Loucy (cell line): Measurements from ENCODE around the gene CLSTN2.

Experiments
- H2AFZ ChIP-seq: fragments of 200-600 bp; sonication (generic); 2 replicates; pipeline ENCODE4 v1.6.0; 2016; ENCODE audit warnings: antibody characterized with exemption, mild to moderate bottlenecking, low read length, moderate library complexity
- H3F3A ChIP-seq: fragments of 200-600 bp; 2 replicates; pipeline ENCODE4 v1.6.0; 2016; ENCODE audit warnings: antibody characterized with exemption, low read depth, mild to moderate bottlenecking
- H3K27me3 ChIP-seq: fragments of 200-600 bp; sonication (generic); 2 replicates; pipeline ENCODE4 v1.6.1; 2014; ENCODE audit warnings: low read length, mild to moderate bottlenecking; ENCODE audit not compliant: insufficient read depth, poor library complexity, severe bottlenecking
- H3K36me3 ChIP-seq: fragments of 200-600 bp; sonication (generic); 2 replicates; pipeline ENCODE4 v1.6.1; 2016; ENCODE audit warnings: low read length; ENCODE audit not compliant: insufficient read depth
- H3K4me1 ChIP-seq: fragments of 200-600 bp; sonication (generic); 2 replicates; pipeline ENCODE4 v1.5.1; 2014; ENCODE audit warnings: low read length, mild to moderate bottlenecking; ENCODE audit not compliant: insufficient read depth, poor library complexity, severe bottlenecking
- H3K4me2 ChIP-seq: fragments of 200-600 bp; sonication (generic); 2 replicates; pipeline ENCODE4 v1.6.0; 2014; ENCODE audit warnings: antibody characterized with exemption, low read length, low read depth, mild to moderate bottlenecking; ENCODE audit not compliant: poor library complexity, severe bottlenecking
- H3K4me3 ChIP-seq: fragments of 200-600 bp; sonication (generic); 2 replicates; pipeline ENCODE4 v1.5.1; 2014; ENCODE audit warnings: low read length, mild to moderate bottlenecking, mixed read lengths; ENCODE audit not compliant: poor library complexity, severe bottlenecking
- H3K79me2 ChIP-seq: fragments of 200-600 bp; sonication (generic); 2 replicates; pipeline ENCODE4 v1.6.1; 2014; ENCODE audit warnings: low read length; ENCODE audit not compliant: insufficient read depth
- H3K9ac ChIP-seq: fragments of 200-600 bp; sonication (generic); 2 replicates; pipeline ENCODE4 v1.6.0; 2014; ENCODE audit warnings: mild to moderate bottlenecking, low read depth, low read length, moderate library complexity; ENCODE audit not compliant: poor library complexity, severe bottlenecking
- H3K9me2 ChIP-seq: fragments of 200-600 bp; sonication (generic); replicated peaks from 2 replicates; pipeline ENCODE4 v1.6.1; 2016; ENCODE audit warnings: low read depth, low read length, mixed read lengths
- H3K9me3 ChIP-seq: fragments of 200-600 bp; sonication (generic); 2 replicates; pipeline ENCODE4 v1.6.1; 2014; ENCODE audit warnings: mild to moderate bottlenecking, antibody characterized with exemption, low read length, low read depth; ENCODE audit not compliant: insufficient read depth
- H4K20me1 ChIP-seq: fragments of 200-600 bp; sonication (generic); 2 replicates; pipeline ENCODE4 v1.6.0; 2014; ENCODE audit warnings: antibody characterized with exemption, low read length, mild to moderate bottlenecking; ENCODE audit not compliant: insufficient read depth, poor library complexity, severe bottlenecking
- CTCF ChIP-seq: fragments of 200-600 bp; sonication (generic); conservative IDR thresholded peaks from 2 replicates; pipeline ENCODE4 v1.5.1; 2014; ENCODE audit warnings: mild to moderate bottlenecking, antibody characterized with exemption, low read length
- EZH2phosphoT487 ChIP-seq: fragments of 200-600 bp; IDR thresholded peaks from 2 replicates; pipeline ENCODE4 v1.6.1; 2018; ENCODE audit warnings: antibody characterized with exemption, mild to moderate bottlenecking, moderate library complexity, borderline replicate concordance

CLSTN2 gene

GRCh38 chr3:140285380-140285779 is 350.4 kb downstream of the CLSTN2 start:
- no peaks in the 10 kb centered on the region for H3K27me3 ChIP-seq
- H3K9ac ChIP-seq: no peak overlapping the region

GRCh38 chr3:140288595-140288994 is 353.6 kb downstream of the CLSTN2 start:
- Histone ChIP-seq H3K4me2 (no peak overlapping the region), H2AFZ (no peak overlapping the region)

More at GRCh38 chr3:140285380-140285779, 350.4 kb downstream of the CLSTN2 start:
- H3K4me2 ChIP-seq: no peak overlapping the region
- TF ChIP-seq EZH2phosphoT487: no peak
- TF ChIP-seq CTCF: no peak
- no peaks in the 10 kb centered on the region for H3K36me3 ChIP-seq
- no peaks in the 10 kb centered on the region for H3K9me2 ChIP-seq
- no peak overlapping the region for H2AFZ ChIP-seq
- H3K4me3 ChIP-seq: no peak overlapping the region
- no peaks in the 10 kb centered on the region for H3K9me3 ChIP-seq
- no peaks in the 10 kb centered on the region for H4K20me1 ChIP-seq
- no peaks in the 10 kb centered on the region for H3K79me2 ChIP-seq
- no peaks in the 10 kb centered on the region for H3F3A ChIP-seq
- H3K4me1 ChIP-seq: no peaks in the 10 kb centered on the region

GRCh38 chr3:140290105-140290504 is 355.1 kb downstream of the CLSTN2 start:
- H3K79me2 ChIP-seq: no peaks in the 10 kb centered on the region
- no peaks in the 10 kb centered on the region for H3K4me1 ChIP-seq
- no peak overlapping the region for H2AFZ ChIP-seq
- H3K9me3 ChIP-seq: no peaks in the 10 kb centered on the region
- TF ChIP-seq EZH2phosphoT487: no peak
- H3K9me2 ChIP-seq: no peaks in the 10 kb centered on the region
- H3K36me3 ChIP-seq: no peaks in the 10 kb centered on the region
- no peaks in the 10 kb centered on the region for H3F3A ChIP-seq
- H3K4me3 ChIP-seq: no peak overlapping the region
- H3K27me3 ChIP-seq: no peaks in the 10 kb centered on the region
- no peak overlapping the region for H3K9ac ChIP-seq
- H4K20me1 ChIP-seq: no peaks in the 10 kb centered on the region
- H3K4me2 ChIP-seq: no peak overlapping the region

More at GRCh38 chr3:140288595-140288994, 353.6 kb downstream of the CLSTN2 start:
- Histone ChIP-seq H3F3A (no peaks in the 10 kb centered on the region), H4K20me1 (no peaks in the 10 kb centered on the region), H3K36me3 (no peaks in the 10 kb centered on the region), H3K27me3 (no peaks in the 10 kb centered on the region), H3K9me3 (no peaks in the 10 kb centered on the region), H3K4me3 (no peak overlapping the region), H3K9ac (no peak overlapping the region), H3K9me2 (no peaks in the 10 kb centered on the region), H3K79me2 (no peaks in the 10 kb centered on the region), H3K4me1 (no peaks in the 10 kb centered on the region)
- TF ChIP-seq CTCF (no peak), EZH2phosphoT487 (no peak)

- no peaks in the 10 kb centered on the region for H3K9me3 ChIP-seq
- no peaks in the 10 kb centered on the region for H3K36me3 ChIP-seq
- TF ChIP-seq EZH2phosphoT487 (no peak), CTCF (no peak)
- H3K27me3 ChIP-seq: no peaks in the 10 kb centered on the region
- H3K4me2 ChIP-seq: no peak overlapping the region
- H3K79me2 ChIP-seq: no peaks in the 10 kb centered on the region
- H4K20me1 ChIP-seq: no peaks in the 10 kb centered on the region
- H2AFZ ChIP-seq: no peak overlapping the region
- H3K4me3 ChIP-seq: no peak overlapping the region
- H3K4me1 ChIP-seq: no peaks in the 10 kb centered on the region
- H3F3A ChIP-seq: no peaks in the 10 kb centered on the region
- H3K9me2 ChIP-seq: no peaks in the 10 kb centered on the region
- no peak overlapping the region for H3K9ac ChIP-seq
These were observed 357.2 kb downstream of the CLSTN2 start for GRCh38 chr3:140292170-140292569.
